HepG2 (cell line): ENCODE data around the gene ATN1. TPM values are rescaled to one million over a fixed set of nuclear protein-coding genes. Genes with fewer than 3 reads are reported as not detected.

Experiments used
- ATAC-seq: fragments of 200-7000 bp; cut with Tn5 transposase; 3 replicates; pipeline ENCODE4 v1.9.1; 2020; ENCODE audit warnings: mild to moderate bottlenecking, moderate library complexity
- BruUV-seq: library from RNA; stranded (reverse); fragments of 400-500 nt; replicated peaks from 2 replicates; lab custom pipeline; 2021; lab: Mats Ljungman, UMichigan
- CTCF ChIA-PET: fragments of 300-600 bp; formaldehyde crosslinking; extraction: SDS; loops from one replicate; lab custom pipeline; 2021; ENCODE audit warnings: low total read pairs, inconsistent platforms, low intra/inter-chr PET ratio; lab: Yijun Ruan, JAX
- POLR2A ChIA-PET: fragments of 350-600 bp; sonication (Branson Sonifier 250); formaldehyde crosslinking; loops from one replicate; lab custom pipeline; 2020; ENCODE audit warnings: antibody characterized with exemption, inconsistent platforms; lab: Yijun Ruan, JAX
- DNase-seq: peaks from one replicate; pipeline ENCODE4 v3.0.0-alpha.2; 2015; ENCODE audit warnings: low spot score
- FAIRE-seq: peaks from 3 replicates; lab custom pipeline; 2011; peaks lifted over from hg19 to GRCh38; lab: Jason Lieb, UNC
- H2AFZ ChIP-seq: one replicate; pipeline ENCODE4 v1.6.1; 2011; ENCODE audit warnings: low read length, inconsistent platforms
- H3K27ac ChIP-seq: fragments of 300-600 bp; 3 replicates; pipeline ENCODE4 v1.8.0; 2011; ENCODE audit warnings: mixed run types, mild to moderate bottlenecking, mixed read lengths, low read length, inconsistent platforms; ENCODE audit not compliant: insufficient read depth; ENCODE audit errors: extremely low read length
- H3K27me3 ChIP-seq, 2 experiments: fragments of 200-600 bp in 1 of 2; 2 replicates in 1 of 2; 3 replicates in 1 of 2; pipeline versions ENCODE4 v1.6.0 to v1.8.0; 2011; ENCODE audit warnings: low read length in 2 of 2, mild to moderate bottlenecking in 2 of 2, moderate library complexity in 2 of 2, inconsistent platforms in 1 of 2; ENCODE audit not compliant: insufficient read depth in 2 of 2, control insufficient read depth in 1 of 2
- H3K36me3 ChIP-seq, 2 experiments: fragments of 200-600 bp in 1 of 2; replicated peaks in 1 of 2; 2 replicates in 1 of 2; 3 replicates in 1 of 2; pipeline versions ENCODE4 v1.5.1 to v1.8.0; 2011; ENCODE audit warnings: low read length in 2 of 2, inconsistent platforms in 1 of 2; ENCODE audit not compliant: insufficient read depth in 2 of 2, control insufficient read depth in 1 of 2
- H3K4me1 ChIP-seq: 2 replicates; pipeline ENCODE4 v1.5.1; 2012; ENCODE audit warnings: low read length, inconsistent platforms; ENCODE audit not compliant: insufficient read depth
- H3K4me2 ChIP-seq: 2 replicates; pipeline ENCODE4 v1.6.0; 2011; ENCODE audit warnings: low read depth, low read length, inconsistent platforms
- H3K4me3 ChIP-seq, 3 experiments: fragments of 200-600 bp in 1 of 3; sonication (generic), shearing (Covaris generic) in 1 of 3; replicated peaks in 1 of 3; 2 replicates each; pipeline ENCODE4 v1.5.1; 2011 to 2016; ENCODE audit warnings: low read length in 3 of 3, inconsistent platforms in 2 of 3, low read depth in 2 of 3, mild to moderate bottlenecking in 2 of 3, control low read depth in 1 of 3, mixed read lengths in 1 of 3; ENCODE audit not compliant: insufficient read depth in 1 of 3
- H3K79me2 ChIP-seq: one replicate; pipeline ENCODE4 v1.6.1; 2011; ENCODE audit warnings: low read length, inconsistent platforms; ENCODE audit not compliant: insufficient read depth
- H3K9ac ChIP-seq: 2 replicates; pipeline ENCODE4 v1.6.0; 2011; ENCODE audit warnings: mild to moderate bottlenecking, low read depth, low read length, inconsistent platforms; ENCODE audit not compliant: insufficient read depth
- H3K9me3 ChIP-seq: 2 replicates; pipeline ENCODE4 v1.5.1; 2012; ENCODE audit warnings: mild to moderate bottlenecking, low read length
- H4K20me1 ChIP-seq: 2 replicates; pipeline ENCODE4 v1.6.0; 2011; ENCODE audit warnings: inconsistent platforms, mild to moderate bottlenecking, low read length, moderate library complexity; ENCODE audit not compliant: insufficient read depth
- KDM1A ChIP-seq: IDR thresholded peaks from 2 replicates; pipeline ENCODE4 v1.6.1; 2016; ENCODE audit warnings: missing compliant biosample characterization
- MAZ ChIP-seq, 2 experiments: sonication (generic) in 1 of 2; formaldehyde crosslinking in 1 of 2; IDR thresholded peaks; 2 replicates each; pipeline versions ENCODE4 v1.5.0 to v1.6.1; 2012 to 2020; ENCODE audit warnings: low read depth in 2 of 2, mild to moderate bottlenecking in 2 of 2, borderline replicate concordance in 1 of 2, improper control_type of control experiment in 1 of 2, low read length in 1 of 2, missing genetic modification reagents in 1 of 2, moderate library complexity in 1 of 2
- MTA1 ChIP-seq: sonication (generic); formaldehyde crosslinking; IDR thresholded peaks from 2 replicates; pipeline ENCODE4 v1.4.0; 2020; ENCODE audit warnings: missing genetic modification reagents, mild to moderate bottlenecking, borderline replicate concordance
- MTF1 ChIP-seq: sonication (generic); formaldehyde crosslinking; IDR thresholded peaks from 2 replicates; pipeline ENCODE4 v1.5.0; 2020; ENCODE audit warnings: missing genetic modification reagents
- NFKBIZ ChIP-seq: IDR thresholded peaks from 2 replicates; pipeline ENCODE4 v1.6.1; 2018; ENCODE audit warnings: missing genetic modification reagents, missing compliant biosample characterization
- PAWR ChIP-seq: sonication (generic); formaldehyde crosslinking; IDR thresholded peaks from 2 replicates; pipeline ENCODE4 v1.4.0; 2020; ENCODE audit warnings: missing genetic modification reagents, mild to moderate bottlenecking, borderline replicate concordance
- SALL1 ChIP-seq: sonication (generic); formaldehyde crosslinking; IDR thresholded peaks from 2 replicates; pipeline ENCODE4 v1.8.0; 2022; ENCODE audit warnings: mild to moderate bottlenecking, missing genetic modification reagents
- STAT5B ChIP-seq: sonication (generic); formaldehyde crosslinking; IDR thresholded peaks from 2 replicates; pipeline ENCODE4 v1.4.0; 2020; ENCODE audit warnings: missing genetic modification reagents
- ZNF20 ChIP-seq: sonication (generic); formaldehyde crosslinking; IDR thresholded peaks from 2 replicates; pipeline ENCODE4 v1.4.0; 2020; ENCODE audit warnings: mild to moderate bottlenecking, moderate library complexity, missing genetic modification reagents
- ZNF326 ChIP-seq: sonication (generic); formaldehyde crosslinking; IDR thresholded peaks from 2 replicates; pipeline ENCODE4 v1.4.0; 2020; ENCODE audit warnings: missing genetic modification reagents, borderline replicate concordance
- ZNF329 ChIP-seq: sonication (generic); formaldehyde crosslinking; IDR thresholded peaks from 2 replicates; pipeline ENCODE4 v1.9.0; 2021; ENCODE audit warnings: low read depth, mild to moderate bottlenecking, missing genetic modification reagents
- WGBS: methylation state at CpG from one replicate; pipeline ENCODE4 v1.1.6; 2017; ENCODE audit warnings: low lambda C conversion rate; 5-methylcytosine and 5-hydroxymethylcytosine counted together
- in situ Hi-C: cut with HindIII; loops from 2 replicates; pipeline ENCODE4 v1.10.0; 2017; ENCODE audit warnings: low pct_unique_long_range_greater_than_20kb; ENCODE audit not compliant: extremely low pct_ligation_motif_present
- intact Hi-C: fragments of 100-400 bp; cut with micrococcal nuclease; formaldehyde crosslinking; loops from one replicate; pipeline ENCODE4 v1.10.0; 2022; ENCODE audit not compliant: unreplicated experiment
- polyA plus RNA-seq, 8 experiments: library from polyadenylated mRNA; depleted of rRNA in 3 of 8; stranded (reverse) in 7 of 8; unstranded in 1 of 8; fragments of >200 nt; fragmentation: Illumina TruSeq in 4 of 8; extraction: Trizol in 4 of 8; gene quantifications; 2 replicates each; pipeline versions ENCODE4 v1.2.1 to v1.2.3, GENCODE V29; 2011 to 2016; ENCODE audit warnings: low read depth in 4 of 8, missing spikeins in 1 of 8, mixed read lengths in 1 of 8; ENCODE audit not compliant: insufficient read depth in 1 of 8
- total RNA-seq, 5 experiments: library from RNA; depleted of rRNA; stranded (reverse); fragments of >200 nt; fragmentation: Illumina TruSeq; extraction: Trizol; gene quantifications; 2 replicates each; pipeline ENCODE4 v1.2.3, GENCODE V29; 2016; ENCODE audit warnings: low read depth in 1 of 5
- TF ChIP-seq, protein P1 (sequence below): IDR thresholded peaks from 2 replicates; pipeline ENCODE4 v1.6.1; 2016; ENCODE audit warnings: mild to moderate bottlenecking
- TF ChIP-seq, protein P2 (sequence below): sonication (generic); formaldehyde crosslinking; IDR thresholded peaks from 2 replicates; pipeline ENCODE4 v1.4.0; 2020; ENCODE audit warnings: missing genetic modification reagents

The ATN1 gene
- total and polyA plus RNA-seq, 2 of the 13 experiments (the other 11 are each of a cell fraction or from before 2014, with no cell fraction given): 2.1 to 8.6 TPM

DNA sequence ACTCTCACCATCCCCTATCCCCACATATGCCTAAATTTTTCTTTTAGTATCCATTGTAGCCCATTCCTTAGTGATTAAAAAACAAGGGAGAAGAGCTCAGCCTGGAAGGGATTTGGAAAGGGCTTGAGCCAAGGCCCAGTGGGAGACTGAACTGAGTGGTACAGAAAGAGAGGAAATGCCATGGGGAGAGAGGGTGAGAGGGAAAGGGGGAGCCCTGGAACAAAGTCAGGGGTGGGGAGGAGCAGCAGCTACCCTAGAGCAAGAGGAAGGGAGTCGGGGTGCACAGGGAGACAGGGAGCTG, 2.6 kb upstream of the ATN1 start:
- 75% methylated on average over 1 of the region's 1 CpG for WGBS
- POLR2A ChIA-PET: interaction anchor here (1.0 to 3.8 kb wide), 14 partner anchors 9 to 183 kb away, joined by 3 to 55 read pairs (median 8); partner anchors contain the start of genes C12orf57, RNU7-1 and SPSB2
- intact Hi-C loops: loop anchor here (2.0 to 5.0 kb wide), 2 partner anchors 14 to 187 kb away; no protein-coding TSS in a partner anchor

DNA sequence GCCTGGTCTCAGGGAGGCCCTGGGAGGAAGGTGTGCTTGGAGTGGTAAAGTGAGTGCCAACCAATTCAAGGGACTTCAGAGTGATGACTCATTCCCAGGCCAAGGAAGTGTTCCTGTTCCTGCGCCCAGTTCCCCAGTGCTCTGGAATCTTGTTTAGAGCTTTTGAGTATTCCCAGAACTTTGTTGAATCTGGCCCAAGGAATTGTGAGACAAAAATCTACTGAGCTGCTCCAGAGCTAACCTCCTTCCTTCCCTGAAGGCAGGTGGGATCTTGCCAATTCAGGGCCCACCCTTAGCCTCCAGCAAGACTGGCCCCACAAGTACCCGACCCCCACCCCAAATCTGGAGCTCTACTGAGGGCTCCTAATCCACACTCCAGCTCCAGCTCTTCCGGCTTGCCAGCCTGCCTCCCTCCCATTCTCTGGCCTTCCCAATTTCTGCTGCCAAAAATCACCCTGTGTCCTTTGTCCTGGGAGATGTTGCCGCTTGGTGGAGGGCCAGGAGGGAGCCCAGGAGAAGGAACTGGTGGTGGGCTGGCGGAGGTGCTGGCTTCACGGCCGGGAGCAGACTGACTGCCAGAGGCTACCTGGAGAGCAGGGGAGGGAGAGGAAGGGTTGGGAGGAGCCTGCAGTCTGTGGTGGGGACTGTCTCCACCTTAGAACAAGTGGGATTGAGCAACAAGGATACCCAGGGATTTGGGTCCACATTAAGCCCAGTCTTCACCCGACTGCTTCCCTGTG, 2.0 kb upstream of the ATN1 start:
- H3K4me2 ChIP-seq: peak overlapping the region; percentile 80
- DNase-seq (no peak), FAIRE-seq (peak; percentile 43), ATAC-seq (peak; percentile 26)
- in situ Hi-C loops (no loop called here), intact Hi-C loops (loop anchor here (2.0 to 5.0 kb wide), 2 partner anchors 13 to 187 kb away; no protein-coding TSS in a partner anchor)
- no peak overlapping the region for H3K27ac ChIP-seq
- H2AFZ ChIP-seq: no peak overlapping the region
- peaks cover 51% of the 10 kb centered on the region for H3K4me1 ChIP-seq
- ChIA-PET POLR2A (interaction anchor here (1.0 to 3.8 kb wide), 15 partner anchors 9 to 183 kb away, joined by 3 to 55 read pairs (median 8); partner anchors contain the start of genes C12orf57, LPCAT3, RNU7-1 and SPSB2), CTCF (no interaction called here)
- H3K36me3 ChIP-seq: peaks cover 0 to 12% of the 10 kb centered on the region in 2 experiments; a peak in 3 of 5 replicates
- peaks cover 20% of the 10 kb centered on the region for H3K79me2 ChIP-seq
- no peaks in the 10 kb centered on the region for H3K9me3 ChIP-seq
- WGBS: 32% methylated on average over 7 of the region's 8 CpGs
- H3K4me3 ChIP-seq: peak overlapping the region in 2 of 3 experiments; percentile 17 to 64; a peak in 3 of 6 replicates
- no TSS peak for BruUV-seq
- 0 out of 2 replicates have a peak overlapping the region, but pooled peaks have one; percentile 13 for H3K9ac ChIP-seq
- no peaks in the 10 kb centered on the region for H4K20me1 ChIP-seq
- no peaks in the 10 kb centered on the region; a peak in 1 of 5 replicates for H3K27me3 ChIP-seq
- TF ChIP-seq MAZ (IDR thresholded peaks at IDR 0.05; ENCODE audit: borderline replicate concordance, low read depth, low read length) (no peak), MAZ (CRISPR knock-in tag; IDR thresholded peaks at IDR 0.05; ENCODE audit: low read depth) (0 out of 2 replicates have a peak, but pooled peaks have one; percentile 37), SALL1 (CRISPR knock-in tag) (peak; percentile 16; the same call in 1 of the 2 replicates), NFKBIZ (no peak)
- TF ChIP-seq, protein P1, sequence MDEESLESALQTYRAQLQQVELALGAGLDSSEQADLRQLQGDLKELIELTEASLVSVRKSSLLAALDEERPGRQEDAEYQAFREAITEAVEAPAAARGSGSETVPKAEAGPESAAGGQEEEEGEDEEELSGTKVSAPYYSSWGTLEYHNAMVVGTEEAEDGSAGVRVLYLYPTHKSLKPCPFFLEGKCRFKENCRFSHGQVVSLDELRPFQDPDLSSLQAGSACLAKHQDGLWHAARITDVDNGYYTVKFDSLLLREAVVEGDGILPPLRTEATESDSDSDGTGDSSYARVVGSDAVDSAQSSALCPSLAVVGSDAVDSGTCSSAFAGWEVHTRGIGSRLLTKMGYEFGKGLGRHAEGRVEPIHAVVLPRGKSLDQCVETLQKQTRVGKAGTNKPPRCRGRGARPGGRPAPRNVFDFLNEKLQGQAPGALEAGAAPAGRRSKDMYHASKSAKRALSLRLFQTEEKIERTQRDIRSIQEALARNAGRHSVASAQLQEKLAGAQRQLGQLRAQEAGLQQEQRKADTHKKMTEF (CRISPR knock-in tag): peak; percentile 36; the same call in 1 of the 2 replicates
- TF ChIP-seq, protein P2, sequence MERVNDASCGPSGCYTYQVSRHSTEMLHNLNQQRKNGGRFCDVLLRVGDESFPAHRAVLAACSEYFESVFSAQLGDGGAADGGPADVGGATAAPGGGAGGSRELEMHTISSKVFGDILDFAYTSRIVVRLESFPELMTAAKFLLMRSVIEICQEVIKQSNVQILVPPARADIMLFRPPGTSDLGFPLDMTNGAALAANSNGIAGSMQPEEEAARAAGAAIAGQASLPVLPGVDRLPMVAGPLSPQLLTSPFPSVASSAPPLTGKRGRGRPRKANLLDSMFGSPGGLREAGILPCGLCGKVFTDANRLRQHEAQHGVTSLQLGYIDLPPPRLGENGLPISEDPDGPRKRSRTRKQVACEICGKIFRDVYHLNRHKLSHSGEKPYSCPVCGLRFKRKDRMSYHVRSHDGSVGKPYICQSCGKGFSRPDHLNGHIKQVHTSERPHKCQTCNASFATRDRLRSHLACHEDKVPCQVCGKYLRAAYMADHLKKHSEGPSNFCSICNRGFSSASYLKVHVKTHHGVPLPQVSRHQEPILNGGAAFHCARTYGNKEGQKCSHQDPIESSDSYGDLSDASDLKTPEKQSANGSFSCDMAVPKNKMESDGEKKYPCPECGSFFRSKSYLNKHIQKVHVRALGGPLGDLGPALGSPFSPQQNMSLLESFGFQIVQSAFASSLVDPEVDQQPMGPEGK (CRISPR knock-in tag): peak; percentile 28; the same call in 1 of the 2 replicates

More for the DNA sequence above, 2.6 kb upstream of the ATN1 start:
- Histone ChIP-seq H3K27ac (no peak overlapping the region), H2AFZ (no peak overlapping the region), H3K9me3 (no peaks in the 10 kb centered on the region), H3K36me3 (peaks cover 0 to 12% of the 10 kb centered on the region in 2 experiments; a peak in 3 of 5 replicates), H3K27me3 (no peaks in the 10 kb centered on the region; a peak in 1 of 5 replicates), H3K9ac (0 out of 2 replicates have a peak overlapping the region, but pooled peaks have one; percentile 13), H3K4me3 (no peak overlapping the region), H4K20me1 (no peaks in the 10 kb centered on the region), H3K4me1 (peaks cover 47% of the 10 kb centered on the region), H3K4me2 (peak overlapping the region; percentile 80), H3K79me2 (peaks cover 17% of the 10 kb centered on the region)
- in situ Hi-C loops: no loop called here
- no peak for FAIRE-seq
- TF ChIP-seq ZNF20 (CRISPR knock-in tag) (no peak), MTF1 (CRISPR knock-in tag) (no peak), PAWR (CRISPR knock-in tag) (no peak), ZNF329 (CRISPR knock-in tag) (no peak), STAT5B (no peak), KDM1A (CRISPR knock-in tag) (no peak), ZNF326 (no peak), MTA1 (CRISPR knock-in tag) (no peak)
- no peak for DNase-seq
- CTCF ChIA-PET: no interaction called here
- ATAC-seq: peak; percentile 5
- no TSS peak for BruUV-seq
